SK-N-MC (cell line): ENCODE results near the gene PGAP1.

Experiments
- EZH2 ChIP-seq: fragments of 200-600 bp; sonication (generic); IDR thresholded peaks from one replicate; pipeline ENCODE4 v1.6.1; 2017; ENCODE audit warnings: antibody characterized with exemption
- FOXP2 ChIP-seq: optimal IDR thresholded peaks from 2 replicates; pipeline ENCODE3; 2011; ENCODE audit warnings: mild to moderate bottlenecking, moderate library complexity; ENCODE audit not compliant: insufficient read depth; ENCODE audit errors: extremely low read length, control extremely low read depth
- POLR2AphosphoS5 ChIP-seq: IDR thresholded peaks from 2 replicates; pipeline ENCODE4 v1.6.1; 2012; ENCODE audit warnings: mild to moderate bottlenecking, low read depth, low read length, borderline replicate concordance

- TF ChIP-seq EZH2 = no peak
- no peak for TF ChIP-seq FOXP2
- TF ChIP-seq POLR2AphosphoS5 = no peak
Observed at GRCh38 chr2:196952936-196953335, 26.4 kb upstream of the PGAP1 start.
